DND-41 (cell line): ENCODE data around the gene OXGR1.

ENCODE experiments used
- ATAC-seq: fragments of 200-7000 bp; cut with Tn5 transposase; 3 replicates; pipeline ENCODE4 v1.9.1; 2021; ENCODE audit warnings: low read depth; ENCODE audit not compliant: insufficient read depth
- DNase-seq: peaks from one replicate; pipeline ENCODE4 v3.0.0-alpha.2; 2020
- H2AFZ ChIP-seq: 2 replicates; pipeline ENCODE4 v1.6.0; 2012; ENCODE audit warnings: low read depth, low read length
- H3K27ac ChIP-seq: 2 replicates; pipeline ENCODE4 v1.5.1; 2012; ENCODE audit warnings: low read length, inconsistent platforms
- H3K27me3 ChIP-seq: fragments of 200-600 bp; sonication (generic); 2 replicates; pipeline ENCODE4 v1.6.0; 2012; ENCODE audit warnings: low read length, mild to moderate bottlenecking, inconsistent platforms; ENCODE audit not compliant: insufficient read depth, poor library complexity
- H3K36me3 ChIP-seq: 2 replicates; pipeline ENCODE4 v1.5.1; 2012; ENCODE audit warnings: low read length, inconsistent platforms; ENCODE audit not compliant: insufficient read depth
- H3K4me1 ChIP-seq: 2 replicates; pipeline ENCODE4 v1.5.1; 2012; ENCODE audit warnings: mild to moderate bottlenecking, low read length; ENCODE audit not compliant: insufficient read depth
- H3K4me2 ChIP-seq: 2 replicates; pipeline ENCODE4 v1.6.0; 2012; ENCODE audit warnings: mild to moderate bottlenecking, moderate library complexity, low read length, inconsistent platforms; ENCODE audit not compliant: insufficient read depth
- H3K4me3 ChIP-seq, 2 experiments: fragments of 200-600 bp in 1 of 2; shearing (Covaris generic) in 1 of 2; 2 replicates each; pipeline ENCODE4 v1.5.1; 2012 to 2016; ENCODE audit warnings: inconsistent platforms in 2 of 2, low read length in 2 of 2, mild to moderate bottlenecking in 2 of 2, low read depth in 1 of 2, moderate library complexity in 1 of 2
- H3K79me2 ChIP-seq: 2 replicates; pipeline ENCODE4 v1.6.0; 2012; ENCODE audit warnings: low read length, inconsistent platforms; ENCODE audit not compliant: insufficient read depth
- H3K9ac ChIP-seq: 2 replicates; pipeline ENCODE4 v1.6.0; 2012; ENCODE audit warnings: low read depth, mild to moderate bottlenecking, inconsistent platforms, low read length, moderate library complexity
- H3K9me3 ChIP-seq: 2 replicates; pipeline ENCODE4 v1.5.1; 2012; ENCODE audit warnings: low read length, moderate library complexity, mild to moderate bottlenecking, inconsistent platforms; ENCODE audit not compliant: insufficient read depth, severe bottlenecking
- H4K20me1 ChIP-seq: 2 replicates; pipeline ENCODE4 v1.6.0; 2012; ENCODE audit warnings: low read length; ENCODE audit not compliant: insufficient read depth
- CTCF ChIP-seq: IDR thresholded peaks from 2 replicates; pipeline ENCODE4 v1.5.1; 2012; ENCODE audit warnings: borderline replicate concordance, low read length, moderate library complexity, mild to moderate bottlenecking; ENCODE audit not compliant: poor library complexity, severe bottlenecking; ENCODE audit errors: extremely low read depth
- EZH2 ChIP-seq: IDR thresholded peaks from 3 replicates; pipeline ENCODE4 v1.6.1; 2012; ENCODE audit warnings: borderline replicate concordance, low read depth, mild to moderate bottlenecking, moderate library complexity, low read length, inconsistent platforms; ENCODE audit not compliant: severe bottlenecking

The OXGR1 gene

DNA sequence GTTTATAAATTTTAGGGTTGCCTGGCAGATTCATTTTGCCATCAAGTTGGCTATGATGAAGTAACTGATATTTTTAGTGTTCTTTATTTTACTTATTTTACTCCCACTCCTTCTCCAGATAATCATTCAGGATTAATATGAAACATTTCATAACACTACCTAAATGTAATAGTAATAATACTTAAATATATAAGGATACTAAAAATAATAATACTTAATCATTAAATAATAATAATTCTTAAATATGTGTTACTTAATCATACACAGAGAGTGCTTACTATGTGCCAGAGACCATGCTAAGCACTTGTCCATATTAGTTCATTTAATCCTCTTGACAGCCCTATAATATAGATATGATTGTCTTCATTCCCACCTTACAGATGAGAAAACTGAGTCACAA, 23.0 kb upstream of the OXGR1 start:
- H3K4me3 ChIP-seq = no peak overlapping the region
- H3K27me3 ChIP-seq = peaks cover 4% of the 10 kb centered on the region
- H3K9ac ChIP-seq = no peak overlapping the region
- no peak overlapping the region for H2AFZ ChIP-seq
- no peak for ATAC-seq
- no peaks in the 10 kb centered on the region for H3K9me3 ChIP-seq
- no peak overlapping the region for H3K4me2 ChIP-seq
- H3K79me2 ChIP-seq = no peaks in the 10 kb centered on the region
- TF ChIP-seq EZH2 (no peak), CTCF (no peak)
- H3K36me3 ChIP-seq = no peaks in the 10 kb centered on the region
- H3K4me1 ChIP-seq = peaks cover 8% of the 10 kb centered on the region; the same call in 1 of the 2 replicates
- no peaks in the 10 kb centered on the region for H4K20me1 ChIP-seq
- DNase-seq = no peak
- H3K27ac ChIP-seq = no peak overlapping the region

- Histone ChIP-seq H3K4me2 (no peak overlapping the region), H2AFZ (no peak overlapping the region), H3K4me3 (no peak overlapping the region), H3K27me3 (peaks cover 4% of the 10 kb centered on the region), H3K27ac (no peak overlapping the region), H3K9ac (no peak overlapping the region), H3K36me3 (no peaks in the 10 kb centered on the region), H3K4me1 (peaks cover 8% of the 10 kb centered on the region; the same call in 1 of the 2 replicates), H3K9me3 (no peaks in the 10 kb centered on the region), H4K20me1 (no peaks in the 10 kb centered on the region), H3K79me2 (no peaks in the 10 kb centered on the region)
- ATAC-seq (peak; percentile 91), DNase-seq (peak; percentile 53)
- no peak for TF ChIP-seq EZH2
- TF ChIP-seq CTCF = no peak
These were observed 21.5 kb upstream of the OXGR1 start for GRCh38 chr13:97015661-97016350.

DNA sequence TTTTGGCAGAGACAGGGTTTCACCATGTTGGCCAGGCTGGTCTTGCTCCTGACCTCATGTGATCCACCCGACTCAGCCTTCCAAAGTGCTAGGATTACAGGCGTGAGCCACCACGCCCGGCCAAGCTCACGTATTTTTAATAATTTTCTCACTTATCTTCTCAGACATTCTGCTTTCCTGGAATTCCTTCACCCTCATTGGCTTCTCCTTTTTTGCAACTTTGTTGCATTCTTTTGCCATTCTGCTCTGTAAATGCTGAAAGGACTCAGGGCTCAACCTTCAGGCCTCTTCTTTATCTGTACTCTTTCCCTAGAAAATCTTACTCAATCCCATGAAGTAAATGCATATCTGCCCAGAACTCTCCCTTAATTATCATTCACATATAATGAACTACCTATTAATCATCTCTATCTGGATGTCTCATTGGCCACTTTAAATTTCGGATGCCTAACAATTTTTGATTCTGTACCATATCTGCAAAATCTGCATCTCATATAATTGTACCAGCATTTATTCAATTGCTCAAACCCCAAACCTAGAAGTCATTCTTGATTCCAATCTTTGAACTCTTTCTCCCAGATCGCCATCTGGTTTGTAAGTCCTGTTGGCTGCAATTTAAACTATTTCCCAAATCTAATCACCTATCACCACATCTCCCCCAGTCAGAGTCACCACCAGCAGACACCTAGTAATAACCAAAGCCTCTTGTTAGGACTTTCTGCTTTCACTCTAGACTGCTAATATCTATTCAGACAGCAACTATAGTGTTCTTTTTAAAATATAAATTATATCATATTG, 18.2 kb upstream of the OXGR1 start:
- H2AFZ ChIP-seq = no peak overlapping the region
- peaks cover 8% of the 10 kb centered on the region; the same call in 1 of the 2 replicates for H3K4me1 ChIP-seq
- DNase-seq = no peak
- H3K9me3 ChIP-seq = no peaks in the 10 kb centered on the region
- H3K27me3 ChIP-seq = peaks cover under 1% of the 10 kb centered on the region
- no peaks in the 10 kb centered on the region for H3K79me2 ChIP-seq
- H3K4me3 ChIP-seq = no peak overlapping the region
- ATAC-seq = no peak
- H3K36me3 ChIP-seq = no peaks in the 10 kb centered on the region
- no peak overlapping the region for H3K27ac ChIP-seq
- no peak overlapping the region for H3K9ac ChIP-seq
- TF ChIP-seq EZH2 = no peak
- TF ChIP-seq CTCF = no peak
- H4K20me1 ChIP-seq = no peaks in the 10 kb centered on the region
- no peak overlapping the region for H3K4me2 ChIP-seq
